AG20443 (cell line): ENCODE data around the gene PPARGC1A.

Source experiments
- DNase-seq: peaks from one replicate; pipeline ENCODE4 v3.0.0; 2012; ENCODE audit warnings: low spot score, mixed read lengths

The PPARGC1A gene

GRCh38 chr4:23911675-23912455 lies 22.0 kb upstream of the PPARGC1A start:
- DNase-seq = no peak

DNA sequence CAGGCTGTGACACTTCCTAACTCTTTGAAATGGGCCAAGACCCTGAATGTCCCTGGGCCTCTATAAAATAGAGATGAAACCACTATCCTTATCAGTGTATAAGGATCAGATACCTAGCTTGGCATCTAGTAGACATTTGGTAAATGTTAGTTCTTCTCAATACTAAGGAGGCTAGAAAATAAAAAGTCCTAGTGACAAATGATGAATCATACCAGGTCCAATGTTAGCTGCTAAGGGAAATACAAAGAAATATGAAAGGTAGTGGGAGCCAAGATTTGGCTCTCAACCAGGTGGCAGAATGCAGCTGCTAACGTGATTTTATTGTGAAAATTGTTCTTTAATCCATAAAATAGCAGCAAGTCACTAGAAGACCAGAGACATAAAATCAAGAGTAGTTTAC lies 19.8 kb upstream of the PPARGC1A start:
- DNase-seq = no peak

GRCh38 chr4:23906839-23907238 lies 17.0 kb upstream of the PPARGC1A start:
- no peak for DNase-seq

DNA sequence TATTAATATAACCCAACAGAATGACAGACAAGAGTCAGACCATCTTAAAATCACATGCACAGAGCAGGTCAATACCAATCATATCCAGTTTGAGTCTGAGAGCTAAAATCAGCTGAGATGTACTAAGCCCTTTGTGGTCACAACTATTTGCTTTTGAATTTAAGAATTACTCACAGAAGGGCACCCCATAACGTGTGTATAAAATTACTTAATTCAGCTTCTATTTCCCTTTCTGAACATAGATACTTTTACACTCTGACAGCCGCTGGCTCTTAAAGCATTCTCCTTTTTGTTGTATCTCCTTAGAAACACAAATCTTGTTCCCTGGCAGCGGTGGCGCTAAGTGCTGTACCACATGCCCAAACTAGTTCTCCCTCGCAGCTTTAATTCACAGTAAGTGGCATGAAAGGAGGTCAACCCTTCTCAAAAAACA lies 14.8 kb upstream of the PPARGC1A start:
- no peak for DNase-seq

DNA sequence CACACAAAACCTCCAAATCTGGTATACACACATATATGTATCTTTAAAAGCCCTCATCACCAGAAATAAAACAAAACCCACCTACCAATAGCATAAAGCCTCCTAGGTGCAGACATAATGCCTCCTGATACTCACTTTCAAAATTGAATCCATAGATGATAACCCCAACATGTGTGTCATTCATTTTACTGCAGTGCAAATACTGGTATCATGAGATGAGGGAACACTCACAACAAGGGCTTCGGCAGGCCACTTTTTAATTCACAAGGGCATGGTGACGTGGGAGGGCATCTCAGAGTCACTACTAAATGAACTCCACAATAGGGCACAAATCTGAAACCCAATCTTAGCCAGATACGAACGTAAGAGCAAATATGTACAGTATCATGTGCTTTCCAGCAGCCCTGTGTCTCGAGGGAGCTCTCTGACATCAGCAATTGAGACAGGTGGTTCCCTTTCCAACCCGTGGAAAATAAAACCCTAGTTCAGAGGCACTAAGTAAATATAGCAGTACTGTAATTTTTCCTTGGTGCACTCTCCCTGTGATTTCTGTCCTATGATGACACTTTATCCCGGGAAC lies 14.1 kb upstream of the PPARGC1A start:
- no peak for DNase-seq

GRCh38 chr4:23902222-23902804 lies 12.5 kb upstream of the PPARGC1A start:
- DNase-seq = no peak

DNA sequence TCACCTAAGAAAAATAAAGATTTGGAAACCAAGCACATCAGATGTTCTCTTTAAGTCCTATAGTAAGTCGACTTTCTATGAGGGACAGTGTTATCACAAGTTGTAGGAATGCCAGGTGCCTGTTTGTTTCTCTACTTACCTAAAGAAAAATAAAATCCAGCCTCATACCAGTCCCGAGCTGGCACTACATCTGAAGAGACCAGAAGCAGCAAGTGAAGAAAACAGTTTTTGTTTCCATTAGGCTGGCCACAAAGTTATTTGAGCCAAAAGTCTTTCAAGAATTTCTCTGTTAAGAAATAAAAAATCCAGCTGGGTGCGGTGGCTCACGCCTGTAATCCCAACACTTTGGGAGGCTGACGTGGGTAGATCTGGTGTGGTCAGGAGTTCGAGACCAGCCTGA lies 10.8 kb upstream of the PPARGC1A start:
- no peak for DNase-seq

GRCh38 chr4:23899565-23899964 lies 9.7 kb upstream of the PPARGC1A start:
- DNase-seq = no peak

DNA sequence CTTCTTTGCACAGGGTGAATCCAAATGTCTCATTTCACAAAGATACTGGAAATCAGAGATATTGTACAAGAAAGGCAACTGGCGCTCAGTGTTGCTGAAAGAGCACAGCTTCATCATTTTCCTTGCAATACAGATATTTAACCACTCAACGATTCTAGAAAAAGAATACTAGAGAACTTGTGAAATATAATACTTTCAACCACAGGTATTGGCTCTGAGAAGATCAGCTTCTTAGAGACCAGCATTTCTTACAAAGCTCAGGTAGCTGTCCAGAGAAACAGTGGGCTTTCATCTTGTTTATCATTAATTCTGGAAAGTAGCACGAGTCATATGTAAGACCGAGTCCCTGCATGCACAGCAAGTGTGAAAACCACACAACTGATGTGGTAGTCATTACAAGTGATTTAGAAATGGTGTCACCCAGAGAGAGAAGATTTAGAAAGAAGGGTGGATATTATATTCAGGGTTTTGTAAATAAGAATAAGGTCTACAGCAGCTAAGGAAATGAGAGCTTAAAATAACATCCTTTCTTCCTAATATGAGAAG lies 7.8 kb upstream of the PPARGC1A start:
- DNase-seq = no peak

DNA sequence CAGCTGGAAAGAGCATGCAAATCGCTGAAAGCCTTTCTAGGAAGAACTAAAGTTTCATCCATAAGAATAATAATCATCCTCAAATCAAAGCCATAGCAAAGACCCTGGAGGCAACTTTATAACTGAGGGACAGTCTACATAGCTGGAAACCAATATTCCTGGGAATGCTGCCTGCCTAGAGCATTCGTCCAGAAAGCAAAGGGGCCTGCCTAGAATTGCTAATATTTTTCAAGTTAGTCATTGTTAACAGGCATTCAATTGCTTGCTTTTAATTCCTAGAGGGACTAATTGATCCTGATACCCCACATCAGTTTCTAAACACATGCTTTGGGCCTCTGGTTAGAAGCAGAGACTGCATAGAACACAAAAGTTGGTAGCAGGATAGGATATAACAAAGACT lies 4.2 kb upstream of the PPARGC1A start:
- no peak for DNase-seq

- no peak for DNase-seq
These were observed 1.2 kb upstream of the PPARGC1A start for GRCh38 chr4:23891064-23891421.

- peak; percentile 14 for DNase-seq
These were observed 669 bp upstream of the PPARGC1A start for GRCh38 chr4:23890369-23891063.

DNA sequence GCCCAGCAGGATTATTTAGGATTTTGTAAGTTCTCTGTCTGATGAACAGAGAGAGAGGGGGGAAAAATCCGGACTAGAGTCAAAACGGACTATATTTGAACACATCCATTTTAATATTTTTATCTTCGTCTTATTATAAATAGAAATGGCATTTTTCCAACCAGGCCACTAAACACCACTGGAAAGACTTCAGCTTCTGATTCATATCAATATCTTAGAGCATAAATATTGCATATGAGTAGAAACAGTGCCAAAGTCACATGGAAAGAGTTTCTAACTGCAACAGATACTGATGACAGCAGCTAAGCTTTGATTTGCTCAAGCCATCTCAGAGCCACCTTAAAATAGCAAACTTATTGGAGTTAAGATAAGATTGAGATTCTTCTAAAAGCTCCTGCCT lies 456 bp downstream of the PPARGC1A start:
- DNase-seq = no peak

GRCh38 chr4:23888421-23889319 lies 1.2 kb downstream of the PPARGC1A start:
- peak; percentile 67 for DNase-seq

GRCh38 chr4:23887989-23888388 lies 1.9 kb downstream of the PPARGC1A start:
- no peak for DNase-seq

- DNase-seq = no peak
These were observed 2.7 kb downstream of the PPARGC1A start for GRCh38 chr4:23887173-23887572.

- DNase-seq = no peak
These were observed 3.8 kb downstream of the PPARGC1A start for GRCh38 chr4:23885943-23886590.

GRCh38 chr4:23884741-23885140 lies 5.1 kb downstream of the PPARGC1A start:
- DNase-seq = no peak

GRCh38 chr4:23884261-23884660 lies 5.6 kb downstream of the PPARGC1A start:
- no peak for DNase-seq

DNA sequence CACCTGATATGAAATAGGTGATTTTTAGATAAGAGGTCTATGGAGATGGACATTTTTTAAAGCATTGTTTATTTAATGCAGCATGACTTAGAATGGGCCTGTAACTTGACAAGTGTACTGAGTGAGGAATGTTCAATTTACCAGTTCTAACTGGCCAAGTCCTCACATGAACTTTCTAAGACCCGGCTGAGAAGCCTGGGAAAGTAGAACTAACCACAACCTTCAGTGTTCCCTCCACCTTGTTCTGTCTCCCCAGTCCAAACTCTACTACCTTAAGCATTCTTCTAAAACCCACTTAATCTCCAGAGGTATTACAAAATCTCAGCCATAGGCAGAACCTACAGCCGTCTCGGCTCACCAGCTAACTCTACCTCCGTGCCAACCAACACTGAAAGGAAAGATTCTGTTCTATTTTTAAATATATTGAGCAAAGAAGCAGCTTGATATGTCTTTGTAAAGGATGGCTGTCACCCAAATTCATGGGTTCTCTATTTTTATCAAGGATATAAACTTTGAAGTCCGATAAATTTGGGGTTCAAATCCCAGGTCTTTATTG lies 6.8 kb downstream of the PPARGC1A start:
- DNase-seq = no peak
